ENCODE measurements around the gene ELAVL1. TPM values are rescaled to one million over a fixed set of nuclear protein-coding genes. Genes with fewer than 3 reads are reported as not detected.

The ELAVL1 gene
- 26.5 and 37.4 TPM in 2 replicates for total RNA-seq

GRCh38 chr19:8005534-8006256 is at the start of gene ELAVL1:
Gene ELAVL1 (minus strand): TSS chr19:8005641. CDS start chr19:7991815, 13,826 bp downstream.
- no peaks in the 10 kb centered on the region for H3K36me3 ChIP-seq (ENCODE audit: control insufficient read depth, insufficient read depth, low read length)
- TF ChIP-seq, protein P1, sequence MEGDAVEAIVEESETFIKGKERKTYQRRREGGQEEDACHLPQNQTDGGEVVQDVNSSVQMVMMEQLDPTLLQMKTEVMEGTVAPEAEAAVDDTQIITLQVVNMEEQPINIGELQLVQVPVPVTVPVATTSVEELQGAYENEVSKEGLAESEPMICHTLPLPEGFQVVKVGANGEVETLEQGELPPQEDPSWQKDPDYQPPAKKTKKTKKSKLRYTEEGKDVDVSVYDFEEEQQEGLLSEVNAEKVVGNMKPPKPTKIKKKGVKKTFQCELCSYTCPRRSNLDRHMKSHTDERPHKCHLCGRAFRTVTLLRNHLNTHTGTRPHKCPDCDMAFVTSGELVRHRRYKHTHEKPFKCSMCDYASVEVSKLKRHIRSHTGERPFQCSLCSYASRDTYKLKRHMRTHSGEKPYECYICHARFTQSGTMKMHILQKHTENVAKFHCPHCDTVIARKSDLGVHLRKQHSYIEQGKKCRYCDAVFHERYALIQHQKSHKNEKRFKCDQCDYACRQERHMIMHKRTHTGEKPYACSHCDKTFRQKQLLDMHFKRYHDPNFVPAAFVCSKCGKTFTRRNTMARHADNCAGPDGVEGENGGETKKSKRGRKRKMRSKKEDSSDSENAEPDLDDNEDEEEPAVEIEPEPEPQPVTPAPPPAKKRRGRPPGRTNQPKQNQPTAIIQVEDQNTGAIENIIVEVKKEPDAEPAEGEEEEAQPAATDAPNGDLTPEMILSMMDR (IDR thresholded peaks at IDR 0.05; ENCODE audit: insufficient read depth, low read length, severe bottlenecking) = no peak
- FAIRE-seq = no peak
- no peaks in the 10 kb centered on the region for H3K27me3 ChIP-seq (ENCODE audit: control insufficient read depth, insufficient read depth, low read length)
- H3K4me3 ChIP-seq (ENCODE audit: low read depth, low read length) = peak within 1 kb of the TSS; percentile 72
- DNase-seq (ENCODE audit: low read depth) = peak; percentile 66

DNA sequence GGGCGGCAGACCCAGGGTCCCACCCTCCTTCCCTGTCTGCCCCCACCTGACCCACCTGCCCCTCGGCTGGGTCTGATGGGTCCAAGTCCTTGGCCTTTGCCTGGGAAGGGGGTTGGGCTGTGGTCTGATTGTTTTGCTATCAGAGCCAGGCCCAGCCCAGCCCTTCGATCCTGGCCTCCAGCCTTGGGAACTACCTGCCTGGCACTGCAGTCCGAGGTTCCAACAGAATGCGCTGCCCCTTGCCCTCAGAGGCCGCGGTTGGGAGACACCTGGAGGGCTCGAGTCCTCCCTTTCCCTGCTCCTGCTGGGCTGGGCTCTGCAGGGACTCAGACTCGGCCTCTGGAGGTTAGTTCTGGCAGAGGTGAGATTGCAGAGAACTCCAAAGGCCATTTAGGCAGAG is 48.7 kb upstream of the ELAVL1 start:
- Histone ChIP-seq H3K4me3 (ENCODE audit: low read depth, low read length) (no peak overlapping the region), H3K36me3 (ENCODE audit: control insufficient read depth, insufficient read depth, low read length) (no peaks in the 10 kb centered on the region), H3K27me3 (ENCODE audit: control insufficient read depth, insufficient read depth, low read length) (no peaks in the 10 kb centered on the region)
- DNase-seq (ENCODE audit: low read depth) (no peak), FAIRE-seq (no peak)
- TF ChIP-seq, protein P1 (IDR thresholded peaks at IDR 0.05; ENCODE audit: insufficient read depth, low read length, severe bottlenecking) = no peak

DNA sequence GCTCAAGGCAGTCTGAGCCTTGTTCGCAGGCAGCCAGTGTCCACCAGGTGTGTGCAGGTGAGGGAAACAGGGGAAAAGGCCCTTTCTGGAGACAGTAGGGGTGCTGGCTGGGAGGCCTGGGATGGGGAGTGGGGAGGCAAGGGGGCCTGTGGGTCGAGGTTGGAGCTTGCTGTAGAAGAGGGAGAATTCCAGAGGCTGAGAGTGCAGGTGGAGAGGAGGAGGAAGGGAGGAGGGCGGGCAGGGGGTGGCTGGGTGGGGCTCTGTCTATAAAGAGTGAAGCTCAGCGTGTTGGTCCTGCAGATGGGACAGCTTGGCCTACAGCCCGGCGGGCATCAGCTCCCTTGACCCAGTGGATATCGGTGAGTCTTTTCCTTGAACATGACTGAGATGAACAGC is 47.0 kb upstream of the ELAVL1 start, which contains the start of gene CCL25:
Gene CCL25, plus strand, starts transcription at position 297 of the 396 bp plus-strand sequence. CDS start 290 bp downstream, outside the sequence.
- H3K27me3 ChIP-seq (ENCODE audit: control insufficient read depth, insufficient read depth, low read length) = no peaks in the 10 kb centered on the region
- TF ChIP-seq, protein P1 (IDR thresholded peaks at IDR 0.05; ENCODE audit: insufficient read depth, low read length, severe bottlenecking) = no peak
- DNase-seq (ENCODE audit: low read depth) = no peak
- no peaks in the 10 kb centered on the region for H3K36me3 ChIP-seq (ENCODE audit: control insufficient read depth, insufficient read depth, low read length)
- no peak for FAIRE-seq
- no peak within 1 kb of the TSS for H3K4me3 ChIP-seq (ENCODE audit: low read depth, low read length)

- Histone ChIP-seq H3K36me3 (ENCODE audit: control insufficient read depth, insufficient read depth, low read length) (no peaks in the 10 kb centered on the region), H3K27me3 (ENCODE audit: control insufficient read depth, insufficient read depth, low read length) (no peaks in the 10 kb centered on the region), H3K4me3 (ENCODE audit: low read depth, low read length) (no peak overlapping the region)
- DNase-seq (ENCODE audit: low read depth) (peak; percentile 42), FAIRE-seq (no peak)
- TF ChIP-seq, protein P1 (IDR thresholded peaks at IDR 0.05; ENCODE audit: insufficient read depth, low read length, severe bottlenecking) = no peak
Measured at GRCh38 chr19:8050274-8051096, 45.0 kb upstream of the ELAVL1 start.

DNA sequence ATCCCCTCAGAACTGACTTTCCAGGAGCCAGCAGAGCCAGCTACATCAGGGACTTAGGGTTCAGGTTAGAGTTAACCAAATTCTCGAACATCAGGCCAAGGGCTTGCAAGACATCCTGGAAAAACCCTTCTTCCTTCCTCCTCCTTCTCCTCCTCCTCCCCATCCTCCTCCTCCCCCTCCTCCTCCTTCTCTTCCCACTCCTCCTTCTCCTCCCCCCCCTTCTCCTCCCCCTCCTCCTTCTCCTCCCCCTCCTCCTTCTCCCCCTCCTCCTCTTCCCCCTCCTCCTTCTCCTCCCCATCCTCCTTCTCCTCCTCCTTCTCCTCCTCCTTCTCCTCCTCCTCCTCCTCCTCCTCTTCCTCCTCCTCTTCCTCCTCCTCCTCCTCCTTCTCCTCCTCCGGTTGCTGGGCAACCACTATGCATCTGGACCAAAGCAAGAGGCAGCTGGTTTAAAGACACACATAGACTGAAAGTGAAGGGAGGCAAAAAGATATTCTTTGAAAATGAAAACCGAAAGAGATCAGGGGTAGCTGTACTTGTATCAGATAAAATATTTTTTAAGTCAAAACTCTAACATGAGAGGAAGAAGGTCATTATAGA is 41.2 kb upstream of the ELAVL1 start:
- Histone ChIP-seq H3K36me3 (ENCODE audit: control insufficient read depth, insufficient read depth, low read length) (no peaks in the 10 kb centered on the region), H3K27me3 (ENCODE audit: control insufficient read depth, insufficient read depth, low read length) (no peaks in the 10 kb centered on the region), H3K4me3 (ENCODE audit: low read depth, low read length) (no peak overlapping the region)
- TF ChIP-seq, protein P1 (IDR thresholded peaks at IDR 0.05; ENCODE audit: insufficient read depth, low read length, severe bottlenecking) = no peak
- DNase-seq (ENCODE audit: low read depth) (no peak), FAIRE-seq (no peak)

All from bronchial epithelial cell (primary cell).